Measurements from ENCODE around the gene NAP1L1.
"Not testable (repeated sequence)": the region's sequence is repeated elsewhere in the genome, so short reads cannot be mapped to it uniquely, and the experiment has no call there.

Gene NAP1L1

DNA sequence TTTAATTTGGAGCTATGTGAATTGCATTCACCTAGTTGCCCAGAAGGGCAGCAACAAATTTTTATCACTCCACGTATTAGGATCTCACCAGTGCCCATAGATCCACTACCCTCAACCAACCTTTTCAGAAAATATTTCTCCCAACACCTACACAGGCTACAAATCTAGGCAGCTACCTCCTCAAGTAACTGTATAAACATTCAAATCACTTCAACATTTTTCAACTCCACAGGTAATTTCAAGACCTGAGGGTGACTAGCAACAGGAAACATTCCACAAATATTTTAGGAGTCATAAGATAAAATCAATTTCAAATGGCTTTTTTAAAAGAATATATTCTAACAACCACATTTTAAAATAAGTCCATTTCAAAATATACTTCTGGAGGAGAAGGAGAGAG lies 65.8 kb downstream of the NAP1L1 start:
- no peak for DNase-seq

DNA sequence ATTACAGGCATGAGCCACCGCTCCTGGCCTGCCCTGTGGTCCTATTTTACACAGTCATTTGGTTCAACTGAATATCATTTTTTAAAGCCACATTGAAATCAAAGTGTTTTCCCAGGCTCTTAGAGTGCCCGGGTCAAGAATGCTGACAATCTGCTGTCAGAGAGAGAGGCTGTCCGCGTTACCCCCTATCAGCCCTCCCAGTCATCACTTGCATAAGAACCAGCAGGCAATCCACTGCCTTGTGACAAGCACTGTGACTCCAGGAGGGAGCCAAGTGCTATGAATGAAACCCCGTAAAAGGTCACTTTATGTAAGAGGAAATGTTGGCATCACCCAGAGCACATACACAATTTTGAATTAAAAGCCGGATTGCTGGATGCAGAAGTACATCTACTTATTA lies 66.4 kb downstream of the NAP1L1 start:
- no peak for DNase-seq

DNA sequence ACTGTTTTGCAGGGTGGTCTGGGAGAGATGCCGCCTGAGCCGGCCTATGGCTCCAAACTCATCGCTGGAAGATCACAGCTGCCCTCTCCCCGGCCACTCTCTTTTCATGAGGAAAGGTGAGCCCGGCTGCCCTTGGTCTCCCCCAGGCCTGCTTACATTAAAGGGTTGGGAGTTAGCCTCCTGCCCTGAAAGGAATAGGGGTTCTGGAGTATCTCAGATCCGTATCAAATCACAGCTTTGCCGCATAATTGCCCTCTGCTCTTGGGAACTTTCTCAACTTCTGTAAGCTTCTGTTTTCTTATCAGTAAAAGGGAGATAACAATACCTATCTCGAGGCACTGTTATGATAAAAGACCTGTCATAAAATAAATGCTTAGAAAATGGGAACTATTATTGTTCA lies 70.5 kb downstream of the NAP1L1 start:
- DNase-seq: no peak

- no peak for DNase-seq
Measured at GRCh38 chr12:76013603-76014002, 70.9 kb downstream of the NAP1L1 start.

- no peak for DNase-seq
Measured at GRCh38 chr12:76012644-76013043, 71.8 kb downstream of the NAP1L1 start.

DNA sequence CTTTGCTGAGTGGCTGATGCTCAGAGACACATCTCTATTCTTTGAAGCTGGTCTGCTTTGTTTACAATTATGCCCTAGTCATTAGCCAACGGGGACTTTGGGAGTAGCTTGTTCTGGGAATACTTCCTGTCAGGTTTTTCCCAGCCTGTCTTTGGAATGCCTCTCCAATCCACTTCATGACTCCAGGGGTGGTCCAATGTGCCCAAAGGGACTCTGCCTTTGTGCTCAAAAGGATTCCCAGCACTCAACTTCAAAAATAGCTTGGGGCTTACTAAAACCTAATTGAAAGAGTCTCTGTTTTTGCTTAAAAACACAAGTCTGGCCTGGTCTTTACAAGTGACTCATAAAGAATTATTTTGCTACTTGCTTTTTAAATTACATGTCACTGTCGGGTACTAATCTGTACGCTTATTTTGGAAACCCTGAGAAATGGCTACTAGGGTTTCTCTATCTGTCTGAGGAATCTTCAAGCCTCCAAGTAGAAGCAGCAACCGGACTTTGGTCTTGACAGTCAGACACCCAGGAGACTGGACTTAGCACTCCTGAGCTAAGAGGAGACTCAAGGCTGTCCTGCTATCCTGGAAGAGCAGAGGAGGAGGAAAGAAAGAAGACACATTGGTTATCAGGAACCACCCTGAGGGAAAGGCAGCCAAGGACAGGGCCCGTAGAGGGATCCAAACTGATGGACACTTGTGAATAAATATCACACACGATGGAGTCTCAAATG lies 73.6 kb downstream of the NAP1L1 start:
- DNase-seq: no peak

GRCh38 chr12:76008428-76008827 lies 76.1 kb downstream of the NAP1L1 start:
- DNase-seq: no peak

DNA sequence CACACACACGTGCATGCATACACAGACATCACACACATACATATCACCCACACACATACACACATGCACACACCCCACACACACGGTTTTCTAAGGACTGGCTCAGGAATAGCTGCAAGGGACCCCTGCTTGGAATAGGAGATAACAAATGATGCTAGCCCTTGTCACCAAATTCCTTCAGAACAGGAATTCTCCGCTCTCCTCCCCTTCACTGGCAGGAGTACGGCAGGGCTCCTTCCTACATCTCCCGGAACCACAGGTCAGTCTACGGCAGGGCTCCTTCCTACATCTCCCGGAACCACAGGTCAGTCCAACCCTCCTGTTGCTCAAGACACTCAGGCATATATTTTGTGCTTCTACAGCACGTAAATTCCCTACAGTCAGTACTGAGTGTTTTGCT lies 76.8 kb downstream of the NAP1L1 start:
- DNase-seq: no peak

DNA sequence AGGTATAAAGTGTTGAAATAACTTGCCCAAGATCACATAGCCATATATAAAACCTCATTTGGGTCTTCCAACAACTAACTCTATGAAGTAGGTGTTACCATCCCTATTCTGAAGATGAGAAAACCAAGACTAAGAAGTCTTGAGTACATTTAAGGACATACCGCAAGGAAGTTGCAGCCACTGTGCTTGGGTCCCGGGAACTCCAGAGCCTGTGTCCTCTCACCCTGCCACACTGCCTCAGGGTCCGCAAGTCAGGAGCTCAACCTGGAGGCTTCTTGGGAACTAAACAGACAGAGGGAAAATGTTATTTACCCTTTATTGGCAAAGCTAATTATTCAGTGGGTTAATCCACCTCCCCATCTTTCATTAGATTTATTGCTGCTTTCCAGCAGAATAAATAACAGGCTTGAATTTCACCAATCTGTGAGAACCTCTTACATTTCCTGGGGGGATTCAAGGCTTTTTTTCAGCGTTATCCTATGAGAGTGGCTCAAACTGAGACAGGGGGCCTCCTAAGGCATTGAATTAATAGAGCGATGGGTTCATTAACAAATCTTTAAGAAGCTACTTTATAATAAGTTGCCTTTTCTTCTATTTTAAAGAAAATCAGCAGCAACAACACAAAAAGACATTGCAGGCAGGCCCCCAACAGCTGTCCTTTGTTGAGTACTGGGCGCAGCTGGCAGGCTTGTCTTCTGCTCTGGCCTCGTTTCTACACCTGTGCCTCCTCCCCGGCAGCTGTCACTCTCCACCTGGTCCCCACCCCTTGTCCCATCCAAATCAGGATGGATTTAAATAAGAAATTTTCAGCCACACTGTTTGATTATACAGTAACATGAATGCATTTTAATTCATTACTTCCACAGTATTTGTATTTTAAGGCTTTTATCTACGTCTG lies 78.2 kb downstream of the NAP1L1 start:
- no peak for DNase-seq

DNA sequence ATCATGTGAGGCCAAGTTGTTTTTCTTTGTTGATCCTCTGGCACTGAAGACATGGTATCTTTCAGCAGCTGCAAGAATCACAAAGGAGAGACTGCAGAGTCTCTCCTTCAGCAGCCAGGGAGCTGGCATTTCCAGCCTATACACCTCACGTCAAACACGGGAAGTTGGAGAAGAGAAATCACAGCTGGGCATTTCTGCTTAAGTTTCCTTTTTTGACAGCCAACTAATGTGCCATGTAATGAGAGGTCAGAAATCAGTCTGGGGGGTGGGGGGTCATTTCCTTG lies 81.2 kb downstream of the NAP1L1 start:
- no peak for DNase-seq

DNA sequence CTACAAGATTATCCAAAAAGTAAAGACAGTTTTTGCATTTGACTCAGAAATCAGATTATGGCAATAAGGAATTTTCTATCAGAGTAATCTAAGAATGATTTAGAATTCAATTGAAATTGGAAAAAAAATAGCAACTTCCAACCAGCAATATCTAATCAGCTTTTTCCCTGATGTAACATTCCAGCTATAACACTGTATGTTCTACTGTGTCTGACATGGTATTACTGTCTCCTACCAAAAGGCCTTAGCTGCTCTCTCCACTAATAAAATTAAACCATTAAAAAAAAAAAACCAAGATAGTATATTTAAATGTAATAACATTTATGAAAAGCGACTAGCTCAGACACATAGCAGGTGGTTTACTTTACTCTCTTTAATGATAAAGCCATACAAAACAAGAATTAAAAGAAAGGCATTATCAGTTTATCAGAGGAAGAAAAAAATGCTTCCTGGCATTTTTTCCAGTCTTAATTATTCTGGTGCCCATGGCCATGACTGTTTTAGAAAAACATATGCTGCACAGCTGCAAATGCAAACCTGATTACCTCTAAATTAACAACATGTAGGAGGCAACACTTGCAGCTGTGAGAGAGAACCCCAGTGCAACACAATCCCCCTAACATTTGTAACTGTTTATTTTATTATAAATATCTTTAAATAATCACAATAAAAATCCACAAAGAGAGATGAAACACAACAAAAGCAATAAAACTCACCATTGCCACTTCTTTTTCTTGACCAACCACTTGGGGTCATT lies 81.7 kb downstream of the NAP1L1 start:
- DNase-seq: no peak

DNA sequence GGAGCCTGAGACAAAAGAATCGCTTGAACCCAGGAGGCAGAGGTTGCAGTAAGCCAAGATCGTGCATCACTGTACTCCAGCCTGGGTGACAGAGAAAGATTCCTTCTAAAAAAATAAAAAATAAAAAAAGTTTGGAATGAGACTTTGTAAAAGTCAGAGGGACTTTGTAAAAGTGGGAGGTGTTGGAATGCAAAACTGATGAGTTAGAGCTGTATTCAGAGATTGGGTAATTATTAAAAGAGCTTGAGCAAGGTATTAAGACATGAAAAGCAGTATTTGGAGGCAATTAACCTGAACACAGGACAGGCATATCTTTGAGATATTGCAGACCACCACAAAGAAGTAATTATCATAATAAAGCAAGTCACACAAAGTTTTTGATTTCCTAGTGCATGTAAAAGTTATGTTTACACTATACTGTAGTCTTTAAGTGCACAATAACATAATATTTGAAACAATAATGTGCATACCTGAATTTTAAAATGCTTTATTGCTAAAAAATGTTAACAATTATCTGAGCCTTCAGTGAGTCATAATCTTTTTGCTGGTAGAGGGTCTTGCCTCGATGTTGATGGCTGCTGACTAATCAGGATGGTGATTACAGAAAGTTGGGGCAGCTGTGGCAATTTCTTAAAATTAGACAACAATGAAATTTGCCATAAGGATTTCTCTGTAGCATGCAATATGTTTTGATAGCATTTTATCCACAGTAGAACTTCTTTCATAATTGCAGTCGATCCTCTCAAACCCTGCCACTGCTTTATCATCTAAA lies 86.0 kb downstream of the NAP1L1 start:
- no peak for DNase-seq

GRCh38 chr12:75997658-75998057 lies 86.8 kb downstream of the NAP1L1 start:
- DNase-seq: no peak

- DNase-seq: no peak
Measured at GRCh38 chr12:75996861-75997447, 87.5 kb downstream of the NAP1L1 start.

GRCh38 chr12:75995691-75996090 lies 88.8 kb downstream of the NAP1L1 start:
- DNase-seq: no peak

GRCh38 chr12:75994069-75994740 lies 90.3 kb downstream of the NAP1L1 start:
- DNase-seq: no peak

GRCh38 chr12:75991753-75992152 lies 92.7 kb downstream of the NAP1L1 start:
- no peak for DNase-seq

DNA sequence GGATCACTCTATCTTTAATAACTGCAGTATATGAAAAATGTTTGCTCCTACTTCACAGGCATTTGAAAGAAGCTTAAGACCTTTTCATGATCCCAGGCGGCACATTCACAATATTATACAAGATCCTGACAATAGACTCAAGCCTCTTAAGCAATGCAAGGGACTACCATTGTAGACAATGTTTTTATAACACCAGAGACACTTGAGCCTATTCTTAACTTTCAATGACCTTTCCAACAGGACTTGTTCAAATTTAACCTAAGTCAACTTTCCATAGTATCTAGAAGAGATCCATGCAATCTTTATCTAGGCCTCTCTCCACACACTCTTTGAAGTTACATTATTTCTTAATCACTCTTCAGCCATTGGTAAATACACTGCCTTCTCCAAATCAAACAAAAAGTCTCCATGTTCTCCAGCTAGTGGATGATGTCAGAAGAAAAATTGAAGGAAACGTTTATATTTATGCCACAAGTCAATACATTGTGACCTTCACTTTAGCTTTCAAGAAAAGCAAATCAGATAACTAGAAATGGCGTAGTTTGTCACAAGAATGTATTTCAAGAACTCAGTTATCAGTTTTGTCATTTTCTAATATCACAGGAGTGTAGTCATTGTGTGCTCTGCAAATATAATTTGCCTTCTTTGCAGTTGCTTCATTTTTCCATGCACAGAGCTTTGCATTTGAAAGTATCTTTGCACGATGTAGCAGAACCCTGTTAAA lies 94.1 kb downstream of the NAP1L1 start:
- no peak for DNase-seq

GRCh38 chr12:75987709-75988108 lies 96.8 kb downstream of the NAP1L1 start:
- DNase-seq: not testable (repeated sequence)

Data from effector CD8-positive, alpha-beta T cell (primary cell).